ENCODE data around the gene PDHX. TPM values are rescaled to one million over a fixed set of nuclear protein-coding genes. Genes with fewer than 3 reads are reported as not detected.

The PDHX gene
- total RNA-seq, 1 donor from 2014 or later: 44.0 TPM

GRCh38 chr11:34944692-34945091, 28.3 kb downstream of the PDHX start:
- Histone ChIP-seq H3K4me1 (ENCODE audit: insufficient read depth, low read length) (no peaks in the 10 kb centered on the region), H3K27me3 (ENCODE audit: insufficient read depth, low read length) (no peaks in the 10 kb centered on the region), H4K20me1 (ENCODE audit: insufficient read depth, low read length) (peaks cover 10% of the 10 kb centered on the region), H3K9me3 (ENCODE audit: insufficient read depth, low read depth, low read length) (no peaks in the 10 kb centered on the region), H3K79me2 (ENCODE audit: insufficient read depth, low read length) (peaks cover 49% of the 10 kb centered on the region), H3K27ac (ENCODE audit: low read depth, low read length) (no peak overlapping the region), H3K4me2 (ENCODE audit: low read length) (no peak overlapping the region), H2AFZ (ENCODE audit: low read depth, low read length) (no peak overlapping the region), H3K36me3 (ENCODE audit: insufficient read depth, low read length) (peaks cover 3% of the 10 kb centered on the region), H3K9ac (ENCODE audit: low read length) (no peak overlapping the region), H3K4me3 (ENCODE audit: insufficient read depth, low read depth, low read length) (no peak overlapping the region)
- H3K27me3 Mint-ChIP-seq (ENCODE audit: low read depth, unreplicated experiment): no peaks in the 10 kb centered on the region
- H3K4me3 Mint-ChIP-seq (ENCODE audit: unreplicated experiment): no peak overlapping the region
- H3K27ac Mint-ChIP-seq (ENCODE audit: unreplicated experiment): no peak overlapping the region
- H3K9me3 Mint-ChIP-seq (ENCODE audit: unreplicated experiment): no peaks in the 10 kb centered on the region
- no peaks in the 10 kb centered on the region for H3K4me1 Mint-ChIP-seq (ENCODE audit: low read depth, unreplicated experiment)
- TF ChIP-seq EZH2 (IDR thresholded peaks at IDR 0.05; ENCODE audit: insufficient read depth, low read length): no peak
- DNase-seq (ENCODE audit: low read depth) (no peak), FAIRE-seq (no peak)
- H3K36me3 Mint-ChIP-seq (ENCODE audit: low read depth, unreplicated experiment): peaks cover 4% of the 10 kb centered on the region

DNA sequence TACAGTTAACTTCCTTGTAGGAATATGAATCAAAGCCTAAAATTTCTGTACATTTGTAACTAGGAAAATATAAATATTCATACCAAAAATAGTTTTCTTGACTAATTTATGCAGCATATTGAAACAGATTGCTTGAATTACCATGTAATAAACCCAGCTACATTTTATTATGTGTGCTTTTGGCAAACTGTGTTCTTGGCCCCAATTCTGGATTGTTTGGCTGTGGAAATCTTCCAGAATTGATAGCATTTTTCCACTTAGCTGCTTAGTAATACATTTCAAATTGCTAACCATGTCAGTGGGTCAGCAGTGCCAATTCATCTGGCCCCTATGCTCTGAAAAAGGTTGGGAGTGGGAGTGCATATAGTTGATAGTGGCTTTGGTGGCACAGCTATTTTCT, 32.3 kb downstream of the PDHX start:
- Histone ChIP-seq H3K4me3 (ENCODE audit: insufficient read depth, low read depth, low read length) (no peak overlapping the region), H3K27me3 (ENCODE audit: insufficient read depth, low read length) (no peaks in the 10 kb centered on the region), H4K20me1 (ENCODE audit: insufficient read depth, low read length) (peaks cover 10% of the 10 kb centered on the region), H3K4me1 (ENCODE audit: insufficient read depth, low read length) (no peaks in the 10 kb centered on the region), H3K27ac (ENCODE audit: low read depth, low read length) (no peak overlapping the region), H2AFZ (ENCODE audit: low read depth, low read length) (no peak overlapping the region), H3K9ac (ENCODE audit: low read length) (no peak overlapping the region), H3K36me3 (ENCODE audit: insufficient read depth, low read length) (peaks cover 3% of the 10 kb centered on the region), H3K4me2 (ENCODE audit: low read length) (no peak overlapping the region), H3K79me2 (ENCODE audit: insufficient read depth, low read length) (peaks cover 19% of the 10 kb centered on the region), H3K9me3 (ENCODE audit: insufficient read depth, low read depth, low read length) (no peaks in the 10 kb centered on the region)
- Mint-ChIP-seq H3K4me3 (ENCODE audit: unreplicated experiment) (no peak overlapping the region), H3K9me3 (ENCODE audit: unreplicated experiment) (no peaks in the 10 kb centered on the region), H3K36me3 (ENCODE audit: low read depth, unreplicated experiment) (peaks cover 2% of the 10 kb centered on the region), H3K4me1 (ENCODE audit: low read depth, unreplicated experiment) (no peaks in the 10 kb centered on the region), H3K27ac (ENCODE audit: unreplicated experiment) (no peak overlapping the region), H3K27me3 (ENCODE audit: low read depth, unreplicated experiment) (no peaks in the 10 kb centered on the region)
- DNase-seq (ENCODE audit: low read depth): peak; percentile 60
- TF ChIP-seq CTCF (IDR thresholded peaks at IDR 0.05; ENCODE audit: insufficient read depth, low read depth, low read length): no peak
- TF ChIP-seq EZH2 (IDR thresholded peaks at IDR 0.05; ENCODE audit: insufficient read depth, low read length): no peak
- no peak for FAIRE-seq

DNA sequence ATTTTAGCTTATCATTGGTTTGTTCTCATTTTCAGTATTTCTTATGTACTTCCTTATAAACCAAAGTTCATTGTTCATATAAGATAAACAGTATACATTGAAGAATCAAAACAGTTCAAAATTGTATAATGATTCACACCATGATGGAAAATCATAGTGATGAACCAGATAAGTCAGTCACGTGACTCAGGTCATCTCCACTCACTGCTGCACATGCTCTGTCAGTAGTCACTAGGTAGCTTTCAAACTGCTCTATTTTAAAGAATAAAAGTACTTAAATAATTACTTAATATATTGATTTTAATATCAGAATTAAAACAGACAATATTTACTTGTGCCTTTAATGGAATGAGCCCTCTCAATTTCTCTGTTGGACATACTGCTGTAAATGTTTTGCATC, 37.5 kb downstream of the PDHX start:
- peaks cover 3% of the 10 kb centered on the region for H3K36me3 ChIP-seq (ENCODE audit: insufficient read depth, low read length)
- H2AFZ ChIP-seq (ENCODE audit: low read depth, low read length): no peak overlapping the region
- H3K27me3 ChIP-seq (ENCODE audit: insufficient read depth, low read length): no peaks in the 10 kb centered on the region
- H3K4me2 ChIP-seq (ENCODE audit: low read length): no peak overlapping the region
- no peaks in the 10 kb centered on the region for H3K9me3 ChIP-seq (ENCODE audit: insufficient read depth, low read depth, low read length)
- TF ChIP-seq EZH2 (IDR thresholded peaks at IDR 0.05; ENCODE audit: insufficient read depth, low read length) (no peak), CTCF (IDR thresholded peaks at IDR 0.05; ENCODE audit: insufficient read depth, low read depth, low read length) (no peak)
- H3K27ac ChIP-seq (ENCODE audit: low read depth, low read length): no peak overlapping the region
- DNase-seq (ENCODE audit: low read depth) (no peak), FAIRE-seq (peak; percentile 20)
- Mint-ChIP-seq H3K9me3 (ENCODE audit: unreplicated experiment) (no peaks in the 10 kb centered on the region), H3K36me3 (ENCODE audit: low read depth, unreplicated experiment) (no peaks in the 10 kb centered on the region), H3K4me1 (ENCODE audit: low read depth, unreplicated experiment) (no peaks in the 10 kb centered on the region), H3K27ac (ENCODE audit: unreplicated experiment) (no peak overlapping the region), H3K4me3 (ENCODE audit: unreplicated experiment) (no peak overlapping the region), H3K27me3 (ENCODE audit: low read depth, unreplicated experiment) (no peaks in the 10 kb centered on the region)
- H4K20me1 ChIP-seq (ENCODE audit: insufficient read depth, low read length): peaks cover 9% of the 10 kb centered on the region
- no peak overlapping the region for H3K4me3 ChIP-seq (ENCODE audit: insufficient read depth, low read depth, low read length)
- no peak overlapping the region for H3K9ac ChIP-seq (ENCODE audit: low read length)
- H3K79me2 ChIP-seq (ENCODE audit: insufficient read depth, low read length): peaks cover 9% of the 10 kb centered on the region
- H3K4me1 ChIP-seq (ENCODE audit: insufficient read depth, low read length): no peaks in the 10 kb centered on the region
